Epidermal melanocyte (primary cell): ENCODE results near the gene FAM3B.

Source experiments
- DNase-seq: peaks from one replicate; pipeline ENCODE4 v3.0.0; 2011; ENCODE audit warnings: low spot score; ENCODE audit not compliant: insufficient read length

The FAM3B gene

GRCh38 chr21:41393876-41394465 lies 77.4 kb downstream of the FAM3B start:
- no peak for DNase-seq

GRCh38 chr21:41396558-41397075 lies 80.0 kb downstream of the FAM3B start:
- DNase-seq: no peak

GRCh38 chr21:41397471-41397891 lies 80.9 kb downstream of the FAM3B start:
- no peak for DNase-seq

- DNase-seq: no peak
These were observed 81.7 kb downstream of the FAM3B start for GRCh38 chr21:41398251-41398650.

GRCh38 chr21:41398831-41399230 lies 82.2 kb downstream of the FAM3B start:
- DNase-seq: no peak

- no peak for DNase-seq
These were observed 82.7 kb downstream of the FAM3B start for GRCh38 chr21:41399246-41399800.

- DNase-seq: no peak
These were observed 85.6 kb downstream of the FAM3B start for GRCh38 chr21:41402231-41402630.

GRCh38 chr21:41402796-41403195 lies 86.2 kb downstream of the FAM3B start:
- no peak for DNase-seq

GRCh38 chr21:41403331-41403730 lies 86.7 kb downstream of the FAM3B start:
- DNase-seq: no peak

GRCh38 chr21:41403966-41404365 lies 87.4 kb downstream of the FAM3B start:
- no peak for DNase-seq

GRCh38 chr21:41405321-41405720 lies 88.7 kb downstream of the FAM3B start:
- no peak for DNase-seq

- no peak for DNase-seq
These were observed 89.7 kb downstream of the FAM3B start for GRCh38 chr21:41406340-41406739.
